ENCODE data around the gene IFNA16. TPM values are rescaled to one million over a fixed set of nuclear protein-coding genes. Genes with fewer than 3 reads are reported as not detected.
"Not testable (repeated sequence)": the region's sequence is repeated elsewhere in the genome, so short reads cannot be mapped to it uniquely, and the experiment has no call there.

The IFNA16 gene
- not detected for polyA plus RNA-seq (ENCODE audit: insufficient read length in 4 of 4)

GRCh38 chr9:21217211-21217610 lies at the start of gene IFNA16:
Gene IFNA16 (minus strand): TSS chr9:21217311. CDS start chr9:21217305, 6 bp downstream.
- not testable (repeated sequence) for DNase-seq (ENCODE audit: low read depth in 4 of 4, low spot score in 3 of 4)

- no peak for DNase-seq (ENCODE audit: low read depth in 4 of 4, low spot score in 3 of 4)
These were observed 48.5 kb upstream of the IFNA16 start for GRCh38 chr9:21265421-21266189.

- no peak for DNase-seq (ENCODE audit: low read depth in 4 of 4, low spot score in 3 of 4)
These were observed 38.6 kb upstream of the IFNA16 start for GRCh38 chr9:21255538-21256212.

GRCh38 chr9:21252721-21253547 lies 35.8 kb upstream of the IFNA16 start:
- DNase-seq (ENCODE audit: low read depth in 4 of 4, low spot score in 3 of 4), result no peak

- no peak for DNase-seq (ENCODE audit: low read depth in 4 of 4, low spot score in 3 of 4)
These were observed 34.5 kb upstream of the IFNA16 start for GRCh38 chr9:21251638-21252037.

- DNase-seq (ENCODE audit: low read depth in 4 of 4, low spot score in 3 of 4), result no peak
These were observed 34.1 kb upstream of the IFNA16 start for GRCh38 chr9:21251190-21251589.

GRCh38 chr9:21244836-21245235 lies 27.7 kb upstream of the IFNA16 start:
- no peak for DNase-seq (ENCODE audit: low read depth in 4 of 4, low spot score in 3 of 4)

GRCh38 chr9:21239911-21240310 lies 22.8 kb upstream of the IFNA16 start, which contains the start of gene IFNA14:
Gene IFNA14 (minus strand): TSS chr9:21240005. CDS start chr9:21239935, 70 bp downstream.
- DNase-seq (ENCODE audit: low read depth in 4 of 4, low spot score in 3 of 4), result no peak

- DNase-seq (ENCODE audit: low read depth in 4 of 4, low spot score in 3 of 4), result not testable (repeated sequence)
These were observed 19.2 kb upstream of the IFNA16 start for GRCh38 chr9:21236360-21236714.

GRCh38 chr9:21235468-21236359 lies 18.6 kb upstream of the IFNA16 start:
- not testable (repeated sequence) for DNase-seq (ENCODE audit: low read depth in 4 of 4, low spot score in 3 of 4)

- no peak for DNase-seq (ENCODE audit: low read depth in 4 of 4, low spot score in 3 of 4)
These were observed 17.1 kb upstream of the IFNA16 start for GRCh38 chr9:21234153-21234687.

GRCh38 chr9:21233258-21233657 lies 16.1 kb upstream of the IFNA16 start:
- DNase-seq (ENCODE audit: low read depth in 4 of 4, low spot score in 3 of 4), result no peak

- DNase-seq (ENCODE audit: low read depth in 4 of 4, low spot score in 3 of 4), result no peak
These were observed 11.0 kb upstream of the IFNA16 start, which contains the start of gene IFNA17 for GRCh38 chr9:21228122-21228521. Gene IFNA17 (minus strand): TSS chr9:21228222. CDS start chr9:21228173, 49 bp downstream.

- not testable (repeated sequence) for DNase-seq (ENCODE audit: low read depth in 4 of 4, low spot score in 3 of 4)
These were observed 3.4 kb downstream of the IFNA16 start for GRCh38 chr9:21213411-21214326.

- not testable (repeated sequence) for DNase-seq (ENCODE audit: low read depth in 4 of 4, low spot score in 3 of 4)
These were observed 5.0 kb downstream of the IFNA16 start for GRCh38 chr9:21212160-21212559.

- DNase-seq (ENCODE audit: low read depth in 4 of 4, low spot score in 3 of 4), result not testable (repeated sequence)
These were observed 6.3 kb downstream of the IFNA16 start for GRCh38 chr9:21210782-21211181.

- no peak for DNase-seq (ENCODE audit: low read depth in 4 of 4, low spot score in 3 of 4)
These were observed 6.8 kb downstream of the IFNA16 start for GRCh38 chr9:21210311-21210710.

- not testable (repeated sequence) for DNase-seq (ENCODE audit: low read depth in 4 of 4, low spot score in 3 of 4)
These were observed 10.1 kb downstream of the IFNA16 start, which contains the start of gene IFNA10 for GRCh38 chr9:21207043-21207442. Gene IFNA10 (minus strand): TSS chr9:21207143. CDS start chr9:21207097, 46 bp downstream.
